Activated CD4-positive, CD25-positive, alpha-beta regulatory T cell treated with anti-CD3 and anti-CD28 coated beads, Interleukin-2, amount 50 U/mL, for 72 hours (primary cell): ENCODE data around the gene CLEC16A.
A peak's percentile ranks its signal among the peaks of the same experiment; 100 is the strongest.

ENCODE experiments used
- DNase-seq: peaks from one replicate; pipeline ENCODE4 v3.0.0; 2021

CLEC16A gene

DNA sequence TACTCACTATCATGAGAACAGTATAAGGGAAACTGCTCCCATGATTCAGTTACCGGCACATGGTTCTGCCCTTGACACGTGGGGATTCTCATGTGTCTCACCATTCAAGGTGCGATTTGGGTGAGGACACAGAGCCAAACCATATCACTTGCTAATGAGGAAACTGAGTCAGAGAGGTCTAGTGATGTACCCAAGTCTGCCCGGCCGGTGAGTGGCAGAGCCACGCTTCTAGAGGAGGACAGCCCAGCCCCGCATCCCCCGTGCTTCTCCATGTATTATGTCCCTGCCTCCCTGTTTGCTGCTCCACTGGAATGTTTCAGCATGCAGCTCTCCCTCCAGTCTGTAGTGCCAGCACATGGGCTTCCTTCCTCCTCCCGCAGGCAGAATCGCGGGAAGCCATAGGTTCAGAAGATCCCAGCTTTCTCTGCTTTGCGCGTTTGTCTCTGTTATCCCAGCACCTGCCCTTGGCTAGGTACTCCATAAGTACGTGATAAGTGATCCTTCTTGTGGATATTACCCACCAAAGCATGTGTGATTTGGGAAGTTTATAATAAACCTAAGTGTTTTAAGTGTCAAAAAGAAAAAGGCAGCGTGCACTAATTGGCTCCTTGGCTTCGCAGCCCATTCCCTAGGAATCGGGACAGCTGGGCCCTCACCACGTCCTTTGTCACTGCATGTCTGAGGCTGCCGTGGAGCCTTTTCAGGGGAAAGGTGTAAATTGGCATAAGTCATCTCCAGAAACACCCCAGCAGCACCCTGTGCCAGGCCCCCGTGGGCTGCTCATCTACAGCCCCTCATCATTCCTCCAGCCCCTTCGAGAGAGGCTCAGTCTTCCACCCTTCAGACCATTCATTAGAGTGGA, 103.8 kb downstream of the CLEC16A start:
- no peak for DNase-seq

DNA sequence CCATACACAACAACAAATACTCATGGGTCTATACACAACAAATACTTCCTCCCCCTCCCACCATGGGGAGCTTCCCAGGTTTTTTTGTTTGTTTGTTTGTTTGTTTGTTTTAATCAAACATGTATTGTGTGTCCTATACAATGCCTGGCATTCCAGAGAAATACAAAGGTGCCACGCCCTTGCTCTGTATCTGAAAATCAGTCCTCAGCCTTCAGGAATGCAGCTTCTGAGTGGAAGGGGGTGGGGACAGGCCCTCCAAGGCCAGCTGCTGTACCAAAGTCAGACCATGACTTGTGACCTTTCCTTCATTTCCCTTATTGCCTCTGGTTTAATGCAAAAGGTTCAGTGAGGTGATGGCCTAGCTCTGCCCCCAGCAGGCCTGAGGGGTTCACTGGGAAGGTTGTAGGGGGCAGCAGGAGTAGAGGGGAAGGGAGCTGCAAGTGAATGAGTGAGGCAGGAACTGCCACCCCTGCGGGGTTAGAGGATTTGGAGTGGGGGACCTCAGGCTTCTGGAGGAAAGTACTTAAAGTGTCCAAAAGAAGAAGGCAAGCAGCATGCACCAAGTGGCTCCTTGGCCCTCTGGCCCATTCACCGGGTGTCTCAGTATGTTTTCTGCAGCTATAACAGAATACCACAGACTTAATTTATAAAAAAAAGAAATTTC, 105.2 kb downstream of the CLEC16A start:
- DNase-seq, result no peak

DNA sequence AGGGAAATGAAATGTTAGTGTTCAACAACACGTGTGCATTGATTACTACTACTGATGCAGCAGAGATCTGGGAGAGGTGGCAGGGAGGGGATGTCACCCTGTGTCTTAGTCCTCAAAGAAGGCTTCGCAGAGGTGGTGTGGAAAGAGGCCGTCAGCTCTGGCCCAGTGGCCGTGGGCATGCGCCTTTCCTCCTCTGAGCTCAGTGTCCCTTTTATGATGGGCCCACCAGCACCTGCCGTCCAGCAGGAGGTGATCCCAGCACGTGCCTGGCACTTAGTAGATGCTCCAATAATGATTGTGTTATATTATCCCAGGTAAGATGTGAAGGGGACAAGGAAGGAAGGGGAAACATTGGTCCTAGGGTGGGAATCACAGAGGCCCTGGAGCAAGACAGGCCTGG, 106.2 kb downstream of the CLEC16A start:
- no peak for DNase-seq

DNA sequence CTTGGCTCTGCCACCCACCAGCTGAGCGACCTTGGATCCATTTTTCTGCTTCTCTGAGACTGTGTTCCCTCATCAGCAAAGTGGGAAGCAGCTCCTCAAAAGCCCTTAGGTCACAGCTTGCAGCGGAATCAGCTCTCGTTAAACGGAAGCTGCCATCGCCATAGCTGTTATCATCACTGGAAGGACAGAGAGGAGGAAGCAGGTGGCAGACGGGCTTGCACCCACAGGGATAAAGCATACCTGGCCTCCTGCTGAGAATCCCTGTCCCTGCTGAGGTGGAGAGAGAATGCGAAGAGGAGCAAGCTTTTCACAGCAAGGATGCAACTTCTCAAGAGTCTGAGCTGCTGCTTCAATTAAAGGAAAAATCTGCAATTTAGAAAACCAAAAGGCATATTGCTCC, 106.6 kb downstream of the CLEC16A start:
- no peak for DNase-seq

DNA sequence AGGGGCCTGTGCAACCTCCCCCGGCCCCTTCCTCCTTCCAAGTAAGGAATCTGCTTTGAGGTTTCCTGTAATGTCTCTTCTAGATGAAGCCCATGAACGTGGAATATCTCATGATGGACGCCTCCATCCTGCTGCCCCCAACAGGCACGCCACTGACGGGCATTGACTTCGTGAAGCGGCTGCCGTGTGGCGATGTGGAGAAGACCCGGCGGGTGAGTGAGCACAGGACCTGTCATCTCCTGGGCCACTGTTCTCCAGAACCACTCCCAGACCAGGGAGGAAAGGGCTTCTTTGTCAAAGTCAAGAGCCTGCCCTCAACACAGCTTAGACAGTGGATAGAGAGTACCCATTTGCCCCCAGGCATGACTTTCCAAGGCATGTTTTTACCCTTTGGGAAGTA, 107.1 kb downstream of the CLEC16A start:
- no peak for DNase-seq

DNA sequence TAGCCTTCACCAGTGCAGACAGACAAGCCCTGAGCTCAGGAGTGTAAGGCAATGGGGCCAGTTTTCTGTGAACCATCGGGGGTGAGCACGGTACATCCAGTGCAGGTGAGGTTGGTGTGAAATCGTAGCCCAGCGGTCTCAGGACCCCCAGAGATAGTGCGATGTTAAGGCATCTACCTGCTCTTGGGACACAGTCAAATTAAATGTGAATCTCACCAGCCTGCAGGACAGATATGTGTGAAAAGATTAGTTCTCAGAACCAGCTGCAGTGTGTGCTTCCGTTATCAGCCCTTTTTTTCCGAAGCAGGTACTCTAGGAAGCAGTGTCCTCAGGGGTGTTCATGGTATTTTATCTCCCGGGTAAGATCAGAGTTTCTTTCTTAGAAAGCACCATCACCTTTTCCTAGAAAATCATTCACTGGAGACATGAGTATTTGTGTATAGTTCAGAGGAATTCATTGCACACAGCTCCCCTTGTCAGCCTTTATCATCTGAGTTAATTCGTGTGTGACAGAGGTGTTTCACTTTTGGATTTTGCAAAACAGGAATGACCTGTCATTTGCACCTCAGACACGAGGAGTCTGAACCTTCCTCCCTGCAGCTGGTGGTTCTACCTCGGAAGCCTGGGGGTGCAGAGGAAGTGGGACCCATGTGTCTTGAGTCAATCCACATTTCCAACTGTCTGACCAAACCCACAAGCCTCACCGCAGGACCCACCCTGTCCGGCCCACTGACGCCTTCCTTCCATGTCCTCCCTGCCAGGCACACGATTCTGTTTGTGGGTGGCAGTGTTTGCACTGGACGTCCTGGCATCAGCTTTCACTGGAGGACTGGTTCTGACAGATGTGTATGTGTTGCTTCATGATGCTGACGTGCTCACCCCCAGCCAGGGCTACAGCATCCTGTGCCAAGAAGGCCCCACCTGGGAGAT, 107.8 kb downstream of the CLEC16A start:
- peak; percentile 81 for DNase-seq

DNA sequence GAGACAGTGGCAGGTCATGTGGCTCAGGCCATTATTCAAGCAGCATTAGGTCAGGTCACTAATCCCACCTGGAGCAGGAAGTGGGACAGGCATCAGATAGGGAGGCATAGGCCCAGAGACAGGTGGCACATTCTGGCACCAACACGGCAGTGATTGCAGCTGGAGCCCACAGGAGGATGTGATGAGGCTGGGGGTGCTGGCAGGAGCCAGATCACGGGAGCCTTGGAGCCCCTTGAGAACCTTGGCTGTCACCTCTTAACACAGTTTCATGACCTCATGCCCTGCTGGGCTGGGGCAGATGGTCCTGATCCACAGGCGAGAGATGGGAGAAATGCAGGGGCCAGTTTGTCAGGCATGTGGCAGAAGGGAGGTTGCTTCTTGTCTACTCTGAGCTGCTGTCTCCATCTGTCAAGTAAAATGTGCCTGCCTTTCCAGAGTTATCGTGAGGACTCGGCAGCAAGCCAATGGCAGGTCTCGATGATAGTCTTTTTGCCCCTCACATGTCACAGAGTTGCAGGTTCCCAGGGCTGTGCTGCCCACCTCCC, 109.6 kb downstream of the CLEC16A start:
- no peak for DNase-seq

DNA sequence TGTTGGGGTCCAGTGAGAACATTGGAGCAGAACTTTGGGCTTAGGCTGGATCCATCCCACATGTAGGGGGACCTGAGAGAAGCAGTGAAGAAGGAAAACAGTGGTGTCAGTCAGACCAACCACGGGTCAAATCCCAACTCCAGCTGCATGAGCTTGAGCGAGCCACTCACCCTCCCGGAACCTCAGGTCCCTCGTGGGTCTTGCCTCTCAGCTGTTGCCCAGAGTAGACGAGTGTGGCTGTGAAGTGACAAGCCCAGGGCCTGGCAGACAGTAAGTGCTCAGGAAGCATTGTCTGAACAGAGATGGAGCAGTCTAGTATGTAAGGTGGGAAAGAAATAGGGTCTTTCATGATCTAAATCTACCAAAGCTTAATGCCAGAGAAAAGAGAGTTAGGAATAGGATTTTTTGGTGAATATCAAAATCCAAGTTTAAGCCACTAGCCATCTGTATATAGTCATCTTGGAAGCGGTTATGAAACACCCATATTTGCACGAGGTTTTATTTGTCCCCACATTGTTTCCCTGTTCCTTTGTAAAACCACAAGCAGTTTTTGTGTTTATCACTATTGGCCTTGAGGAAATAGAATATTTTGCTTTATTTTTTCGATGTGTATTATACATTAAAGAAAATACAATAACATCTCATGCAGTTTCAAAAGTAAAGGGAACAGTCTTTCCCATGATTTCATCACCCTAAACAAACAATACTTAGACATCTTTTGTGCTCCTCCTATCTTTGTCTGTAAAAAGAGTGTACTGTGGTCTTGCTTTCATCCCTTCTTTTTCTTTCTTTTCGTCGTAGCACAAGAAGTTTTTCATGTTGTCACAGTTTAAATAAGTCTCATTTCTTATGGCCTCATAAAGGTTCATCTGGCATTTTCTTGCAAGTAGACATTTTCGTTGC, 112.0 kb downstream of the CLEC16A start:
- DNase-seq, result no peak

DNA sequence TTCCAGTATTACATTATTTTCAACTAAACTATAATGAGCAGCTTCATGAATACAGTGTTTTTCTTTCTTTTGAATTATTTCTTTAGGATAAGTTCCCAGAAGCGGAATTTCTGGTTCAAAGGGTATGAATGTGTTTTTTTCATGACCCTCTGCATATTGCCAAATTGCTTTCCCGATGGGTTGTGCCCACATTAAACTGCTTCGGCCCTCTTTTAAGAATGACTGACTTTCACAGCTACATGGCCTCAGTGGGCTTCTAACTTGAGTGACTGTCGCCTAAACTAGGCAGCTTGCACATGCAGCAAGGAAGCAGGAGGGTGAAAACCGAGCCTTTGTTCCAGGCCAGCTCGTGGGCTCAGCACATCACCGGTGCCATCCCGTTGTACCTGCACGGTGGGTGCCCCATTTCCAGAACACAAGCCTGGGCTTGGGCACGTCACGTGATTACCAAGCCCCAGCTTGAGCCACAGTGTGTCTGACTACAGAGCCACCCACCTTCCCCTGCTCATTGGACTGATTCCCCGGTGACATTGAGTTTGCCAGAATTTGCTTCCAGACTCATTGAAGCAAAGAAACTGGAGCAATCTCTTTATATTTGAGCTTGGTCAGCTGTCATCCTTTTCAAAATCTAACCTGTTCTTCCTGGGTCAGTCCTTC, 112.8 kb downstream of the CLEC16A start:
- no peak for DNase-seq

DNA sequence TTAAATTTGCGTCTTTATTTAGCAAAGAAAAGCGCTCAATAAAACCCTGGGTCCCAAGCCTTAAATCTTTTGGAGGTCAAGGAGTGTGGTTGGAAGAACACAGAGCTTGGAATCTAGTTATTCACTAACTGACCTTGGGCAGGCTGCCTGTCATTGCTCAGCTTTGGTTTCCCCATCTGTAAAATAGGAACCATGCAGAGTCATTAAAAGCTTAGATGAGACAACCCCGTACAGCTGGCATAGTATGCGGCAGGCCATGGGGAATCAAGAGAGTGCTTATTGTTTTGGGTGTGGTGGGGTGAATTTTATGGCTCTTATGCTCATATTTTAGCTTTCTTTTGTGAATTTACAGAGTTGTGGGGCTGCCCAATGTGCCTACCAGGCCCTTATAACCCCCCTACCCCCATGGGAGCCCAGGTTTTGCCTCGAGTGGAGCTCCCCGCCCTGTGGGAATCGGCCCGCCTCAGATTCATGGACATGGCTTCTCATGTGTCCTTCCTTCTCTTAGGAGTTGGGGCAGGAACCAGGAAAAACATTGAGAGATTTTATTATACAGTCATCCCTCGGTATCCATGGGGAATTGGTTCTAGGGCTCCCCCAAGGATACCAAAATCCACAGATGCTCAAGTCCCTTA, 113.5 kb downstream of the CLEC16A start:
- DNase-seq, result no peak

DNA sequence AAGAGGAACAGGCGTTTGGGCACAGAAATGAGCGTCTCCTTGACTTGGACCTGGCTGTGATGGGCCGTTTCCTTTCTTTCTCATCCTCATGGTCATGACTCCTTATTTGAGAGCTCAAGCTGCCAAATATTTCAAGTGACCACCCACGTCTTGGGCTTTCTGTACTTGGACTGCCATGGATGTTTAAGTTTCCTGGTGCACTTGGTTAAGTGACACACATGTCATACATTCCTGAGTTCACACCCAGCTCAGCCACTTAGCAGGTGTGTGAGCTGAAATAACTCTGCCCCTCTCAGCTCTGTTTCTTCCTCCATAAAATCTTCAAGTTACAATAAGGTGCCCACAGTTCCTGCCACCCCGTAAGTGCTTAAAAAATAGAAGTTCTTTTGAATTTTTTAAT, 114.5 kb downstream of the CLEC16A start:
- no peak for DNase-seq

DNA sequence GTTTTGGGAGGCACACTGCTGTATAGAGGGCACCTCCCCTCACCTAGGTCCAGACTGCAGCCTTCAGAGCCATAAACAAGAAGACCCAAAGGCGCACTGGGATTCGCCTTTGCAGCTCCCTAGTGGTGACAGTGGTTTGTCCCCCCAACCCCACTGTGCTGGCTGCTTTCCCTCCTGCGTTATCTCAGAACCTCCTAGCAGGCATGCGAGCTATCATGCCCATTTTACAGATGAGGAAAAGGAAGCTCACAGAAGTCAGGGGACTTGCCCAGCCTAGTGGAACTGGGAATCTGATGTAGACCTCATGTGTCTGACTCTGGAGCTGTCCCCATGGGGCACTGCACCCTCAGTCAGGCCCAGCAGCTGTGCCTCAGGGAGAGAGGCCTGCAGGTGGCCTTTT, 115.2 kb downstream of the CLEC16A start:
- no peak for DNase-seq

DNA sequence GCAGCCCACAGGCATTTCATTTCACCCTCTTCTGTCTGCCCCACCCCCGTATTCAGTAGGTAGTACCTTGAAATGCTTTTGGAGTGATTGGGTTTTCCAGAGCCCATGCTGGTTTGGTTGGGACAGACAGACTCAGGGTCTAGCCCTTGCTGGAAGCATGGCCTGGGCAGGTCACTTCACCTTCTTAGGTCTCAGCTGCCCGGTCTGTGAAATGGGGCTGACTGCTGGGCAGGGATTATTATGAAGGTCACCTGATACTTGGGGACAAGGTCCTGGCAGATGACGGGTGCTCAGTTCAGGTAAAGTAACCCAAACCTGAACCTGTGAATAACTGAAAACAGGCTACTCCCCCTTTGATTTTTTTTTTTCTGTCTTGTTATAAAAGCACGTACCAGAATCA, 116.0 kb downstream of the CLEC16A start:
- no peak for DNase-seq

DNA sequence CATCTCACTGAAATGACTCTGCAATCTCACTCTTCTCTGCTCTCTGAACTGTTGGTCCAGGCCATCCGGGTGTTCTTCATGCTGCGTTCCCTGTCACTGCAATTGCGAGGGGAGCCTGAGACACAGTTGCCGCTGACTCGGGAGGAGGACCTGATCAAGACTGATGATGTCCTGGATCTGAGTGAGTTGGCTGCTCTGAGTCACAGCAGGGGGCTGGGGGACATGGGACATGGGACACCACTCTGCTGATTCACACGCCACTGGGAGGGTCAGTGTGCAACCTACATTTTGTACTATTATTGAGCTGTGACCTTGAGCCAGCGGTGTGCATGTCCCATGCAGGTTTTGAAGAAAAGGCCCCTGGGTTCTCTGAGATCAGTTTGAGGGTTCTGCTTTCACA, 116.5 kb downstream of the CLEC16A start:
- no peak for DNase-seq

DNA sequence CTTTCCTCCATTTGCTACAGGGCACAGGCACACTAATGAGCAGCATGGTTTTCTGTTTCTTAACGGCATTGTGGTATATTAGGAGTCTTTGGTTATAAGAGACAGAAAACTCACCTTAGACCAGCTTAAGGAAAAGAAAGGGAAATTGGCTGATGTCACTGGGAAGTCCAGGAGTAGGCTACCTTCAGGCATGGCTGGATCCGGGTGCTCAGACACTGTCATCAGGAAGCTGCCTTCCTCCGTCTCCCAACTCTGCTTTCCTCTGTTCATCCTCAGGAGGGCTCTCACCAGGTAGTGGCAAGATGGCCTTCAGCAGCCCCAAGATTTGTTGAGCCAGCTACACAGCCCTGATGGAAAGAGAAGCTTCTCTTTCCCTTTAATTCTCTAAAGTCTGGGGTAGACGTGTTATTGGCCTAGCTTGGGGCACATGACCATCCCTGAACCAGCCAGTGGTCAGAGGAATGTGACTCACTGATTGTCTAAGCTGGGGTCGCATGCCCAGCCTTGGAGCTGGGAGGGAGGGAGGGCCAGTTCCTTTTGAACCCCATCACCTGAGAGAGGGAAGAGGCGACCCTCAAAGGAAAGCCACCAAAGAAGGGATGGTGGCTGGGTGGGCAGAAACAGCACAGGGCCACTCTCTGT, 117.4 kb downstream of the CLEC16A start:
- DNase-seq, result no peak

DNA sequence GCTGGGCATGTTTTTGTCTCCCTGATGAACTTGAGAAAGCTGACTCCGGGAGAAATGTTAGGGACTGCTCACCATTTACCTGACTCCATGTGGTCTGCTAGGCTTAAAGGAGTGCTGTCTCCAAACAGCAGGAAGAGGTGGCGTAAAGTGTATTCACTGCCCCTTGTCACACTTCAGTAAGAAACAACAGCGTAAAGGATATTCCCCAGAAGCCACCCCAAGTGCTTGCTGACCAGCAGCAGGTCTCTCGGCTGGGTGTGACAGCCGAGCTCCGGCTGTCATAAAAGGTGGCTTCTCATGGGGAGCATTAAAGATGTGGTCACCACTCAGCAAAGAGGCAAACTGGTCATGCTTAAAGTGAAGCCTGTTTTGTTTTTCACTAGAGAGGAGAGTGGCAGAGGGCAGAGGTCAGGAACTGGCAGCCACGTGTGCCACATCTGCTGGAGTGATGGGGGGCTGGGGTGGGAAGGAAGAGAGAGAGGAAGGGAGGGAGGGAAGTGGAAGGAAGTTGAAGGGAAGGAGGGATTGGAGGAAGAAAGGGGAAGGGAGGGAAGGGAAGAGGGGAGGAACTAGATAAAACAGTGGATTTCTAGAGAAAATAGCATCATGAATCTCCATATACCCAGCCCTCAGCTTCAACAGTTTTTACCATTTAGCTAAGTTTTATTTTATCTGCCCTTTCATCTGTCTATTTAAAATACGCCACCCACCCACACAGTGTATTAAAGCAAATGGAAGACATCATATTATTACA, 119.3 kb downstream of the CLEC16A start:
- no peak for DNase-seq

DNA sequence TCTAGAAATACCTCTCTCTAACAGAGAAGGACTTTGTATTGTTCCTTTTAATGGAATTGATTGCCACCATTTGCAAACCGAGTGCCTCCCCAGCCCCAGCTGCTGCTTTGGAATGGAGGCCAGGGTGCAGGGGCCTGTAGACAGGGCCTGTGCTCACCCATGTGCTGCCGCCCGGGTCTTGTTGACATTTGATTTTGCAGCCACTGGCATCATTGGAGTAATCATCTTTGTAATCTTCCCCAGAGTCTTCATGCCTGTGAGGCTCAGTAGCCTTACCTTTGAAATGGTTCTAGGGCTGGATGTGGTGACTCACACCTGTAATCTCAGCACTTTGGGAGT, 119.8 kb downstream of the CLEC16A start:
- no peak for DNase-seq

DNA sequence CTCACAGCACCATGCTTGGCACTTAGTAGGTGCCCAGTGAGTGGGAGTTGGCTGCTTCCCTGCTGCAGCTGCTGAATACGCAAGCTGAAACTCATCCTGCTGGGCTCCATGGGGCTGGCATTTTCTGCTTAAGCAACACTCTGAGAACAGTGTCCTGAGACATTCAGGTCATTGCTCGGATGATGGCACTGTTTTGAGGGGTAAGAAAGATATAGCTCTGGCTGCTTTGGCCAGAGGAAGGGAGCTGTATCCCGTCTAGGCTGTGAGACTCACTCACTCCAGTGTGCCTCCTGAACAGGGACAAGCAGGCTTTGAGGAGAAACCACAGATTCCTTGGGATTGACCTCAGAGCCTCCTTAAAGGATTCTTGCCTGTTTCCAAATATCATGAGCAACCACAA, 120.5 kb downstream of the CLEC16A start:
- DNase-seq, result no peak

DNA sequence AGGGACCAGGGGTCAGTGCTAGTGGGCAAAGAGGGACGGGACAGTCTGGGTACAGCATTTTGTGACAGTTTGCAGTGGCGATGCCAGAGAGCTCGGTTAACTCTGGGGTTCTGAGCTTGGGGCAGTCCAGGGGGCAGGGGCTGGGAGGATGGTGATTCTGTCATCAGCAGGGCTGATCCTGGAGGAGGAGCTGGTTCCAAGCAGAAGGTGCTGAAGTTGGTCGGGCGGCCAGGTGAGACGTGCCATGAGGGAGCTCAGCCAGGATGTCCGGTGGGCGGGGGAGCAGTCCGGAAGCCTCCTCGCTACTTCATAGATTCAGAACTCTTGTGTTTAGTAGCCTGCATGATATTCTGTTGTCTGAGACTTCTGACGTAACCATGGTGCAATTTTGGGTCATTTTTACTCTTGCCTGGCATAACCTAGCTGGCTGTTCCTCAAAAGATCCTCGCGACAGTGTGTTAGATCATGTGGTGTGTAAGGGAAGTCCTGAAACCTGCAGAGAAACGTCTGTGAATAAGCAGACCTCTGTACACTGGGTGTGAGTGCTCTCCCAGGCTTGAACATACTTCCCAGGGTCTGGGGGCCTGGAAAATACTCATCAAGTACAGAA, 122.0 kb downstream of the CLEC16A start:
- no peak for DNase-seq
